Heart left ventricle (tissue), 16 donors: ENCODE measurements around the gene RPP25L. TPM values are rescaled to one million over a fixed set of nuclear protein-coding genes. Genes with fewer than 3 reads are reported as not detected.

ENCODE experiments used
- ATAC-seq, 4 donors: fragments of 200-7000 bp; cut with Tn5 transposase; one replicate each; pipeline ENCODE4 v1.9.1; 2020 to 2022; ENCODE audit warnings: moderate library complexity in 4 of 4, mild to moderate bottlenecking in 3 of 4, moderate number of reproducible peaks in 1 of 4
- DNase-seq, 5 donors: peaks; one replicate each; pipeline ENCODE4 v3.0.0-alpha.2; 2020
- H3K27ac ChIP-seq, 12 donors: fragments of 200-600 bp; sonication (generic) in 4 of 12; one replicate each; pipeline versions ENCODE4 v1.5.0 to v1.8.0; 2016 to 2022; ENCODE audit warnings: mild to moderate bottlenecking in 2 of 12
- H3K27me3 ChIP-seq, 9 donors: fragments of 200-600 bp; sonication (generic) in 2 of 9; one replicate each; pipeline versions ENCODE4 v1.5.1 to v1.8.0; 2016 to 2022; ENCODE audit warnings: mild to moderate bottlenecking in 3 of 9
- H3K36me3 ChIP-seq, 9 donors: fragments of 200-600 bp; sonication (generic) in 2 of 9; one replicate each; pipeline versions ENCODE4 v1.5.0 to v1.8.0; 2018 to 2022; ENCODE audit warnings: mild to moderate bottlenecking in 2 of 9
- H3K4me1 ChIP-seq, 12 donors: fragments of 200-600 bp; sonication (generic) in 4 of 12; one replicate each; pipeline versions ENCODE4 v1.5.0 to v1.8.0; 2016 to 2022; ENCODE audit warnings: mild to moderate bottlenecking in 3 of 12
- H3K4me3 ChIP-seq, 12 donors: fragments of 200-600 bp; sonication (generic) in 4 of 12; one replicate each; pipeline versions ENCODE4 v1.5.0 to v1.8.0; 2017 to 2022; ENCODE audit warnings: mild to moderate bottlenecking in 9 of 12, moderate library complexity in 4 of 12
- H3K9me3 ChIP-seq, 12 donors: fragments of 200-600 bp; sonication (generic) in 4 of 12; one replicate each; pipeline versions ENCODE4 v1.5.0 to v1.8.0; 2016 to 2022; ENCODE audit warnings: mild to moderate bottlenecking in 1 of 12
- CTCF ChIP-seq, 12 donors: fragments of 200-600 bp; sonication (generic) in 4 of 12; IDR thresholded peaks; one replicate each; pipeline versions ENCODE4 v1.5.0 to v1.8.0; 2018 to 2022; ENCODE audit warnings: antibody characterized with exemption in 12 of 12, mild to moderate bottlenecking in 5 of 12
- POLR2A ChIP-seq, 2 donors: fragments of 450-650 bp; IDR thresholded peaks; one replicate each; pipeline ENCODE4 v1.6.1; 2017; ENCODE audit warnings: antibody characterized with exemption in 2 of 2, mild to moderate bottlenecking in 2 of 2, moderate library complexity in 2 of 2
- WGBS, 4 donors: extraction: QIAGEN DNeasy Blood & Tissue Kit in 2 of 4; methylation state at CpG; one replicate each; pipeline versions ENCODE4 v1.1.5 to v1.1.7; 2013 to 2018; 5-methylcytosine and 5-hydroxymethylcytosine counted together
- intact Hi-C, 10 donors: fragments of 100-400 bp; cut with DNase I; formaldehyde crosslinking; loops; one replicate each; pipeline versions ENCODE4 v1.11.1 to v1.14.2; 2022
- polyA plus RNA-seq, 2 donors: library from polyadenylated mRNA; stranded (reverse); fragments of 200-250 nt; gene quantifications; one replicate each; pipeline ENCODE4 v1.2.3, GENCODE V29; 2013
- total RNA-seq, 9 donors: library from RNA; depleted of rRNA in 2 of 9; stranded (reverse); fragments of >200 nt in 2 of 9; fragmentation: NEBNext Ultra II Directional in 3 of 9; extraction: Animal tissue kit (Norgen Biotek cat#: 25700) in 3 of 9; gene quantifications; one replicate each; pipeline versions ENCODE4 v1.1.0 to v1.2.4, GENCODE V29; 2016 to 2023
- donor health status: ischemic (EF 13 %, LVEDD 7.1; RV severe dilation, severe dysfunction).
- donor health status: healthy with polysubstance abuse.
- donor health status: DM: no; HTN: yes; CAD: no.
- donor health status: DM: no; HTN: no; CAD: no.
- donor health status: ischemic (EF 25% LVEDD 6.9; RV normal size, moderate dysfunction).
- donor health status: ischemic (EF 25% LVEDD 5.7; RV mildly dilated, moderate dysfunction).
- donor health status: healthy.
- donor health status: DM: yes; HTN: yes; CAD: no.
- donor health status: ischemic (EF 35%, LVEDD 5.7; RV mildly dilated, moderate dysfunction).
- donor health status: nonischemic (EF 11% LVEDD 7.7; RV severe dilation, severe dysfunction).
- donor health status: DM: yes; HTN: yes; CAD: no.
- donor health status: PGD.
- donor health status: ischemic (EF 29% LVEDD 5.4; RV normal size, mild dysfunction).
- donor health status: nonischemic (EF 23%, LVEDD 6.1; RV moderate dilation, normal function).

The RPP25L gene
- total and polyA plus RNA-seq, 11 donors = 22.5 to 79.2 (median 38.3) TPM

- DNase-seq (no peak), ATAC-seq (no peak)
- 86 to 90% (median 89%) methylated on average over 6 of the region's 6 CpGs for WGBS, 4 donors
- Histone ChIP-seq H3K36me3 (no peaks in the 10 kb centered on the region), H3K4me1 (peaks cover 0 to 8% (median 0%) of the 10 kb centered on the region in 12 donors), H3K27me3 (peaks cover 0 to 13% (median 3%) of the 10 kb centered on the region in 9 donors), H3K9me3 (no peaks in the 10 kb centered on the region), H3K27ac (no peak overlapping the region), H3K4me3 (no peak overlapping the region)
- TF ChIP-seq POLR2A (IDR thresholded peaks at IDR 0.05) = no peak
- TF ChIP-seq CTCF (IDR thresholded peaks at IDR 0.05) = no peak
- intact Hi-C loops = no loop called here
Measured at GRCh38 chr9:34572628-34573027, 39.3 kb downstream of the RPP25L start.

- peaks cover 0 to 7% (median 0%) of the 10 kb centered on the region in 12 donors for H3K4me1 ChIP-seq
- intact Hi-C loops = no loop called here
- H3K27me3 ChIP-seq = peaks cover 0 to 7% (median 0%) of the 10 kb centered on the region in 9 donors
- no peak for ATAC-seq
- no peak overlapping the region for H3K4me3 ChIP-seq
- H3K27ac ChIP-seq = no peak overlapping the region
- no peaks in the 10 kb centered on the region for H3K9me3 ChIP-seq
- DNase-seq = no peak
- H3K36me3 ChIP-seq = no peaks in the 10 kb centered on the region
- no peak for TF ChIP-seq CTCF (IDR thresholded peaks at IDR 0.05)
- TF ChIP-seq POLR2A (IDR thresholded peaks at IDR 0.05) = no peak
Measured at GRCh38 chr9:34572092-34572491, 39.8 kb downstream of the RPP25L start.

- Histone ChIP-seq H3K27me3 (peaks cover 0 to under 1% (median 0%) of the 10 kb centered on the region in 9 donors), H3K4me3 (no peak overlapping the region), H3K27ac (no peak overlapping the region), H3K36me3 (no peaks in the 10 kb centered on the region), H3K4me1 (peaks cover 0 to 7% (median 0%) of the 10 kb centered on the region in 12 donors), H3K9me3 (no peaks in the 10 kb centered on the region)
- no peak for ATAC-seq
- 63 to 74% (median 73%) methylated on average over 12 of the region's 12 CpGs for WGBS, 4 donors
- DNase-seq = peak in 1 of 5 donors; percentile 26
- intact Hi-C loops = no loop called here
- no peak for TF ChIP-seq CTCF (IDR thresholded peaks at IDR 0.05)
- no peak for TF ChIP-seq POLR2A (IDR thresholded peaks at IDR 0.05)
Measured at GRCh38 chr9:34571481-34571810, 40.5 kb downstream of the RPP25L start.

- H3K9me3 ChIP-seq = no peaks in the 10 kb centered on the region
- no peak for ATAC-seq
- H3K27me3 ChIP-seq = no peaks in the 10 kb centered on the region
- H3K36me3 ChIP-seq = no peaks in the 10 kb centered on the region
- no peak overlapping the region for H3K4me3 ChIP-seq
- no peak overlapping the region for H3K27ac ChIP-seq
- intact Hi-C loops = no loop called here
- peak in 2 of 5 donors; percentile 10 to 47 for DNase-seq
- WGBS, 4 donors = 82 to 86% (median 84%) methylated on average over 7 of the region's 7 CpGs
- TF ChIP-seq CTCF (IDR thresholded peaks at IDR 0.05) (no peak), POLR2A (IDR thresholded peaks at IDR 0.05) (no peak)
- H3K4me1 ChIP-seq = peaks cover 0 to 7% (median 0%) of the 10 kb centered on the region in 12 donors
Measured at GRCh38 chr9:34570809-34571480, 41.0 kb downstream of the RPP25L start.
